Stimulated activated CD8-positive, alpha-beta memory T cell treated with anti-CD3 and anti-CD28 coated beads, Interleukin-12 subunit alpha, Interleukin-12 subunit beta, amount 100 ng/mL, for 24 hours (primary cell): ENCODE results near the gene FCN3.

Experiments
- DNase-seq: peaks from one replicate; pipeline ENCODE4 v3.0.0-alpha.2; 2020; ENCODE audit errors: extremely low read depth

Gene FCN3

DNA sequence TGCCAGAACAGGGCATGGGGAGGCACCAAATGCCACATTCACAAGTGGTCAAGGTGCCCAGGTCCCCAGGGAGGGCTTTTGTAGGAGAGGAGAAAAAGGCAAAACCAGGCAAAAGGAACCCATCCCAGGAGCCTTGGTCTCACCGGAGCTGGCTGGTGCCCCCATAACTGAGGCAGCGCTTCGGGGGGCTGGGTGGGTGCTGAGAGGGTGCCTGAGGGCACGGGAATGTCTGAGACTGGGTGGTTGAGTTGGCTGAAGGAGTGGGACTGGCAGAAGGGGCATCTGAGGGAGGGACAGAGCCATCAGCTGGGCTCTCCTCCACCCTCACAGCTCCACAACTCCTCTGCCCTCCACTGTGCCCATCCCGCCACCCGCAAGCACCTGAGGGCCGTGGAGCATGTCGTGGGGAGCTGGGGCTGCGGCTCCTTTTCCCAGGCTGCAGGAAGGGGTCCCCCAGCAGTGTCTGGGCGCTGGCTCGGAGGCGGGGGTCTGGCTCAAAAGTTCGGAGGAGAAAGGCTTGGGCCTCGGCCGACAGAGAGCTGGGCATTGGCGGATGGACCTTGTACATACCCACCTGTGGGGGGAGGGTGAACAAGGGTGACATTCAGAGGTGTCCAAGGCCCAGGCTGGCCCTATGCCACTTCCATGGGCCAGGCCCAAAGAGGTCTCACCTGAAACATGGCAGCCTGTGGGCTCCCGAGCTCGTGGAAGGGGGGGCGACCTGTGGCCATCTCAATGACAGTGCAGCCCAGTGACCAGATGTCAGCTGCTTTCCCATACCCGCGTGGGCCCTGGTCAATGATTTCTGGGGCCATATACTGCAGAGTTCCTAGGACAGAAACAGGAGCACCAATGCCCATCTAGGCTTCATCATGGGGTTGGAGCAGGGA, 16.3 kb downstream of the FCN3 start:
- no peak for DNase-seq

GRCh38 chr1:27357281-27358037, 17.2 kb downstream of the FCN3 start:
- peak; percentile 48 for DNase-seq

GRCh38 chr1:27356619-27357280, 17.9 kb downstream of the FCN3 start:
- no peak for DNase-seq

DNA sequence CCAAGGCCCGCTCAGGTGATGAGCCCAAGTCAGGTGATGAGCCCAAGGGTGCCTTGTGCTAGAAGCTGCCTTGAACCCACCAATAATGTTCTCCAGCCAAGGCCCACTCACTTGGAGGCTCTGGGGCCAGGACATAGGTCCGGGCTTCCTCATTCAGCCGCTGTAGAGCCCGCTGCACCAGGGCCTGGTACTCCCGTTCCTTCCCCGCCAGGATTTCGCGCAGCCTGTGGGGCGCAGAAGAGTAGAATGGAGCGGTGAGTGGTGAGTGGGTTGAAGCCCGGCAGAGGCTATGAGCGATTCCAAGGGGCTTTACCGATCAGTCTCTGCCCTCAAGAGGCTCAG, 18.4 kb downstream of the FCN3 start:
- DNase-seq, result no peak

- DNase-seq, result no peak
Observed at GRCh38 chr1:27355683-27356082, 18.9 kb downstream of the FCN3 start.

GRCh38 chr1:27353629-27354028, 21.0 kb downstream of the FCN3 start:
- DNase-seq, result no peak

DNA sequence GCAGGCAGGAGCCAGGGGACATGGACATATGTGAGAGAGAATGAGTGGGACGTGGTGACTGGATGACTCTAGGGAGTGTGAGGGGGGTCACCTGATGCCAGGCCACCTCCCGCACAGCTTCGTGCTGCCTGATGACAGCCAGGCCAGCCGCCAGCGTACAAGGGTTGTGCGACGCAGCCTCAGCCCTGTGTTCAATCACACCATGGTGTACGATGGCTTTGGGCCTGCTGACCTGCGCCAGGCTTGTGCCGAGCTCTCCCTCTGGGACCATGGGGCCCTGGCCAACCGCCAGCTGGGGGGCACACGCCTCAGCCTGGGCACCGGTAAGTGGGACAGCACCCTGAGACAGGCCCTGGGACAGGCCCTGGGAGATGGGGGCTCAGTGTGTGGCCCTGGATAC, 21.5 kb downstream of the FCN3 start:
- DNase-seq, result no peak

DNA sequence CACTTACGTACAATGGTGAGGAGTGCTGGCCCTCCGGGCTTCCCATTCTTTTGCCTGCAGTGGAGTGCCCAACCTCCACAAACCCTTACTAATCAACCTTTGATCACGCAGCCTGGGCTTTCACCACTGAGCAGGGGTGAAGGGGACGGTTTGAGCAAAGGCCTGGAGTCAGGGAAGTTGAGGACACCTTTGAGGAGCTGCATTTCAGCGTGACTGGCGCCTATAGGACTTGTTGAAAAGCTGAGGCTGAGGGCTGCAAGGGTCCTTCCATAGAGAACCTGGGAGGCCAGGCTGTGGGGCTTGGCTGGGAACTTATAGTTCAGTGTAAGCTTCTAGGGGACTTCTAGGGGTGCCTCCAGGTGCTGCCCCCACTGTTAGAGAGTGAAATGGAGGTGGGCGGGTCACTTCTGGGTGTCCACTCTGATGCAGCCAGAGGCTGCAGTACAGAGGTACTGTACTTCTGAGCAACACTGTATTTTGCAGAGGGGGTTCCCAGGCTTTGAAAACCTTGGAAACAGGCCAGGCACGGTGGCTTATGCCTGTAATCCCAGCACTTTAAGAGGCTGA, 23.0 kb downstream of the FCN3 start:
- no peak for DNase-seq

- no peak for DNase-seq
Observed at GRCh38 chr1:27350663-27351540, 23.7 kb downstream of the FCN3 start.

GRCh38 chr1:27349784-27350662, 24.6 kb downstream of the FCN3 start:
- no peak for DNase-seq

GRCh38 chr1:27348861-27349783, 25.5 kb downstream of the FCN3 start:
- no peak for DNase-seq

GRCh38 chr1:27346991-27347624, 27.5 kb downstream of the FCN3 start:
- DNase-seq, result no peak

- DNase-seq, result no peak
Observed at GRCh38 chr1:27346357-27346756, 28.3 kb downstream of the FCN3 start.

- DNase-seq, result no peak
Observed at GRCh38 chr1:27345272-27345671, 29.4 kb downstream of the FCN3 start.

DNA sequence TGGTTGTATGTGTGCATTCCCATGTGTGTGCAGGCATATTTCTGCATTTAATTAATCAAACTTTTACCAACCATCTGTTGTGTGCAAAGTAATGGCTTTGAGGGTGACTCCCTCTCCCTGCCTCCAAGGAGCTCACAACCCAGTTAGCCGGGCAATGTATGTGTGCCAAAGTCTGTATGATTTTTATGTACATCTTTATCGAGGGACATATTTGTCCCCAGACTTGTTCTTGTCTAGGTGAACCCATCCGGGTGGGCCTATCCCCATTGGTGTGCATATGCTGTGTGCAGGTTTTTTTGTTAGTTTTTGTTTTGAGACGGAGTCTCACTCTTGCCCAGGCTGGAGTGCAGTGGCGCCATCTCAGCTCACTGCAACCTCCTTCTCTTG, 31.0 kb downstream of the FCN3 start:
- DNase-seq, result no peak

DNA sequence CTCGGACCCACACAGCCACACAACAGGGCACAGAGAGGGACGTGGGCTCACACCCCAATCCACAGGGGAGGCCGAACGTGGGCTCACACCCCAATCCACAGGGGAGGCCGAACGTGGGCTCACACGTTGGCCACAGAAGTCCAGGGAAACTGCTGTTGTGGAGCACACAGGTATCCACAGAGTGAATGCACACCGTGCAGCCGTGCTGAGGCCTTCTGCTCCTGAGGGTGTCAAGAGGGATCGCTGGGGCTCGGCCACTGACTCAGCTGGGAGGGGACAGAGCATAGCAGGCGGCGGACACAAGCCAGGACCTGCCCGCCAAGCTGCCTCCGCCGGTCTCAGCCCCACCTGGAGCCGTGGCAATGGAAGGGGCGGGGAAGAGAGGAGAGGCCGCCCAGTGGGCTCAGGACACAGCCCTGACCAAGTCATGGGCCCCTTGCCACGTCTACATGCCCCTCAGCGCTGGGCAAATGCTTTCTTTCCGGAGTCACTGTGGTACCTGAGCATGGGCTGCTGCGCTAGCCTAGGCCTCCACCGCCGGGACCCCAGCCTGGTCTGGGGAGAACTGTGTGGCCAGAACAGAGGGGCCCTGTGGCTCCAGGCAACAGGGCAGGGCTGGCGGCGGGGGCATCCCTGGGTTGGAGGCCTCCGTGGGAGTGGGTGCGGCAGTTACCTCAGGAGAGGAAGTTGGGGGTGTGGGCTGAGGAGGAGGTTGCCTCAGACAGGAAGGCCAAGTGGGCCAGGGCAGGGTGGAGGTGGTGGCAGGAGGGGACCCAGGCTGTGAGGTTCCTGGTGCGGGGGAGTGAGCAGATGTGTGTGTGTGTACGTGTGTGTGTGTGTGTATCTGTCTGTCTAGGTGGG, 31.6 kb downstream of the FCN3 start:
- DNase-seq, result no peak

DNA sequence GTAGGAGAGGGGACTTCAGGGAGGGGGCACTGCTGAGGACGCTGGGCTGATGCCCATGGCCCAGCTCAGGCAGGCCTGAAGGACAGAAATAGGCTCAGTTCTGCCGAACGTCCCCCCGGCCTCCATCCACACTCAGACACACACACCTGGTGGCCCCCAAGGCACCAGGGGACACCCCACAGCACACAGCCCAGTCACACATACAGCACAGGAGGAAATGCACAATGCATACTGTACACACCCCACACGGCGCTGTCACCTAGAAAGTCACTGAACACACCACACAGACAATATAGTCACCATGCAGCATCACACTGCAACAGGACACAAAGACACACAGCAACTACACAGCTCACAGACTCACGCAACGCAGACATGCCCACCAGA, 32.2 kb downstream of the FCN3 start:
- DNase-seq, result no peak
